ENCODE measurements around the gene RHBDL1. TPM values are rescaled to one million over a fixed set of nuclear protein-coding genes. Genes with fewer than 3 reads are reported as not detected.

Gene RHBDL1
- total and polyA plus RNA-seq, 9 of the 15 experiments (the other 6 are each of a cell fraction or from before 2014, with no cell fraction given), result 0.03 to 5.6 (median 1.3) TPM; not detected in 1

DNA sequence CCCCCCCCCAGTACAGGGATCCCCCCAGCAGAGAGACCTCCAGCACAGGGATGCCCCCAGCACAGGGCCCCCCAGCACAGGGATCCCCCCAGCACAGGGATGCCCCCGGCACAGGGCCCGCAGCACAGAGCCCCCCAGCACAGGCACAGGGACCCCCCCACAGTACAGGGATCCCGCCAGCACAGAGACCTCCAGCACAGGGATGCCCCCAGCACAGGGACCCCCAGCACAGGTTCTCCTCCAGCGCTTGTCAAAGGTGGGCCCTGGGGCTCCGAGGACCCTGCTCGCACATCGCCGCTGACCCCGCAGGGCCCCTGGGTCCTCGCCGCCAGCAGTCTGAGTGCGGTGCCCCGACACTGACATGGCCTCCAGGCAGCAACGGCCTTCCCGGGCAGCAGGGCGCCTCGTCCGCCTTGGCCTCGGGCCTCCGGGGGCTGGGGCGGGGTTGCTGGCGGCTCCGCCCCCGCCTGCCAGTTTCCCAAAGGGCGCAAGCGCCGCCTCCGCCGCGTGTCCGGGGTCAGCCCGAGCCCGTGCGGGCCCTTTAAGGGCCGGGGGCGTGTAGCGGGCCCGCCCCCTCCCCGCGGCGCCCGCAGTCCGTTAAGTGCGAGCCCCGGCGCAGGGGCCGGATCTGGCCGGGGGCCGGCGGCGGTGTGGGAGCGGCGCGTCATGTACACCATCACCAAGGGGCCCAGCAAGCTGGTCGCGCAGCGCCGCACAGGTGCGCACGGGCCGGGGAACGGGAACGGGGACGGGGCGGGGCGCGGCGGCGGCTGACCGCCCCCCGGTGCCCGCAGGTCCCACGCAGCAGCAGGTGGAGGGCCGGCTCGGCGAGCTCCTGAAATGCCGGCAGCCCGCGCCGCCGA, 33.9 kb upstream of the RHBDL1 start, which contains the start of gene MCRIP2 (continued):
- TF ChIP-seq HMG20B (CRISPR knock-in tag; IDR thresholded peaks at IDR 0.05) (no peak), ATF7 (IDR thresholded peaks at IDR 0.05) (peak; percentile 68), RFX7 (CRISPR knock-in tag; IDR thresholded peaks at IDR 0.05) (no peak), CCNT2 (IDR thresholded peaks at IDR 0.05; ENCODE audit: borderline replicate concordance, extremely low read depth, insufficient read length, low read depth, low read length) (peak; percentile 76), NBN (IDR thresholded peaks at IDR 0.05; ENCODE audit: low read depth) (no peak), YBX1 (IDR thresholded peaks at IDR 0.05) (no peak), KLF13 (tag; IDR thresholded peaks at IDR 0.05; ENCODE audit: borderline replicate concordance, low read depth) (peak; percentile 95), ZBED1 (IDR thresholded peaks at IDR 0.05) (no peak), ZFP30 (CRISPR knock-in tag; IDR thresholded peaks at IDR 0.05; ENCODE audit: borderline replicate concordance) (no peak)
- TF ChIP-seq, protein P1, sequence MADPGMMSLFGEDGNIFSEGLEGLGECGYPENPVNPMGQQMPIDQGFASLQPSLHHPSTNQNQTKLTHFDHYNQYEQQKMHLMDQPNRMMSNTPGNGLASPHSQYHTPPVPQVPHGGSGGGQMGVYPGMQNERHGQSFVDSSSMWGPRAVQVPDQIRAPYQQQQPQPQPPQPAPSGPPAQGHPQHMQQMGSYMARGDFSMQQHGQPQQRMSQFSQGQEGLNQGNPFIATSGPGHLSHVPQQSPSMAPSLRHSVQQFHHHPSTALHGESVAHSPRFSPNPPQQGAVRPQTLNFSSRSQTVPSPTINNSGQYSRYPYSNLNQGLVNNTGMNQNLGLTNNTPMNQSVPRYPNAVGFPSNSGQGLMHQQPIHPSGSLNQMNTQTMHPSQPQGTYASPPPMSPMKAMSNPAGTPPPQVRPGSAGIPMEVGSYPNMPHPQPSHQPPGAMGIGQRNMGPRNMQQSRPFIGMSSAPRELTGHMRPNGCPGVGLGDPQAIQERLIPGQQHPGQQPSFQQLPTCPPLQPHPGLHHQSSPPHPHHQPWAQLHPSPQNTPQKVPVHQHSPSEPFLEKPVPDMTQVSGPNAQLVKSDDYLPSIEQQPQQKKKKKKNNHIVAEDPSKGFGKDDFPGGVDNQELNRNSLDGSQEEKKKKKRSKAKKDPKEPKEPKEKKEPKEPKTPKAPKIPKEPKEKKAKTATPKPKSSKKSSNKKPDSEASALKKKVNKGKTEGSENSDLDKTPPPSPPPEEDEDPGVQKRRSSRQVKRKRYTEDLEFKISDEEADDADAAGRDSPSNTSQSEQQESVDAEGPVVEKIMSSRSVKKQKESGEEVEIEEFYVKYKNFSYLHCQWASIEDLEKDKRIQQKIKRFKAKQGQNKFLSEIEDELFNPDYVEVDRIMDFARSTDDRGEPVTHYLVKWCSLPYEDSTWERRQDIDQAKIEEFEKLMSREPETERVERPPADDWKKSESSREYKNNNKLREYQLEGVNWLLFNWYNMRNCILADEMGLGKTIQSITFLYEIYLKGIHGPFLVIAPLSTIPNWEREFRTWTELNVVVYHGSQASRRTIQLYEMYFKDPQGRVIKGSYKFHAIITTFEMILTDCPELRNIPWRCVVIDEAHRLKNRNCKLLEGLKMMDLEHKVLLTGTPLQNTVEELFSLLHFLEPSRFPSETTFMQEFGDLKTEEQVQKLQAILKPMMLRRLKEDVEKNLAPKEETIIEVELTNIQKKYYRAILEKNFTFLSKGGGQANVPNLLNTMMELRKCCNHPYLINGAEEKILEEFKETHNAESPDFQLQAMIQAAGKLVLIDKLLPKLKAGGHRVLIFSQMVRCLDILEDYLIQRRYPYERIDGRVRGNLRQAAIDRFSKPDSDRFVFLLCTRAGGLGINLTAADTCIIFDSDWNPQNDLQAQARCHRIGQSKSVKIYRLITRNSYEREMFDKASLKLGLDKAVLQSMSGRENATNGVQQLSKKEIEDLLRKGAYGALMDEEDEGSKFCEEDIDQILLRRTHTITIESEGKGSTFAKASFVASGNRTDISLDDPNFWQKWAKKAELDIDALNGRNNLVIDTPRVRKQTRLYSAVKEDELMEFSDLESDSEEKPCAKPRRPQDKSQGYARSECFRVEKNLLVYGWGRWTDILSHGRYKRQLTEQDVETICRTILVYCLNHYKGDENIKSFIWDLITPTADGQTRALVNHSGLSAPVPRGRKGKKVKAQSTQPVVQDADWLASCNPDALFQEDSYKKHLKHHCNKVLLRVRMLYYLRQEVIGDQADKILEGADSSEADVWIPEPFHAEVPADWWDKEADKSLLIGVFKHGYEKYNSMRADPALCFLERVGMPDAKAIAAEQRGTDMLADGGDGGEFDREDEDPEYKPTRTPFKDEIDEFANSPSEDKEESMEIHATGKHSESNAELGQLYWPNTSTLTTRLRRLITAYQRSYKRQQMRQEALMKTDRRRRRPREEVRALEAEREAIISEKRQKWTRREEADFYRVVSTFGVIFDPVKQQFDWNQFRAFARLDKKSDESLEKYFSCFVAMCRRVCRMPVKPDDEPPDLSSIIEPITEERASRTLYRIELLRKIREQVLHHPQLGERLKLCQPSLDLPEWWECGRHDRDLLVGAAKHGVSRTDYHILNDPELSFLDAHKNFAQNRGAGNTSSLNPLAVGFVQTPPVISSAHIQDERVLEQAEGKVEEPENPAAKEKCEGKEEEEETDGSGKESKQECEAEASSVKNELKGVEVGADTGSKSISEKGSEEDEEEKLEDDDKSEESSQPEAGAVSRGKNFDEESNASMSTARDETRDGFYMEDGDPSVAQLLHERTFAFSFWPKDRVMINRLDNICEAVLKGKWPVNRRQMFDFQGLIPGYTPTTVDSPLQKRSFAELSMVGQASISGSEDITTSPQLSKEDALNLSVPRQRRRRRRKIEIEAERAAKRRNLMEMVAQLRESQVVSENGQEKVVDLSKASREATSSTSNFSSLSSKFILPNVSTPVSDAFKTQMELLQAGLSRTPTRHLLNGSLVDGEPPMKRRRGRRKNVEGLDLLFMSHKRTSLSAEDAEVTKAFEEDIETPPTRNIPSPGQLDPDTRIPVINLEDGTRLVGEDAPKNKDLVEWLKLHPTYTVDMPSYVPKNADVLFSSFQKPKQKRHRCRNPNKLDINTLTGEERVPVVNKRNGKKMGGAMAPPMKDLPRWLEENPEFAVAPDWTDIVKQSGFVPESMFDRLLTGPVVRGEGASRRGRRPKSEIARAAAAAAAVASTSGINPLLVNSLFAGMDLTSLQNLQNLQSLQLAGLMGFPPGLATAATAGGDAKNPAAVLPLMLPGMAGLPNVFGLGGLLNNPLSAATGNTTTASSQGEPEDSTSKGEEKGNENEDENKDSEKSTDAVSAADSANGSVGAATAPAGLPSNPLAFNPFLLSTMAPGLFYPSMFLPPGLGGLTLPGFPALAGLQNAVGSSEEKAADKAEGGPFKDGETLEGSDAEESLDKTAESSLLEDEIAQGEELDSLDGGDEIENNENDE (IDR thresholded peaks at IDR 0.05; ENCODE audit: low read depth, low read length), result no peak

All from K562 (cell line).